Stimulated activated naive CD8-positive, alpha-beta T cell treated with anti-CD3 and anti-CD28 coated beads, Interleukin-15, amount 100 ng/mL, for 72 hours (primary cell): ENCODE measurements around the gene FPR1.
"Not testable (repeated sequence)": the region's sequence is repeated elsewhere in the genome, so short reads cannot be mapped to it uniquely, and the experiment has no call there.

ENCODE experiments used
- ATAC-seq: fragments of 150-1000 bp; cut with Tn5 transposase; 2 replicates; pipeline ENCODE4 v1.10.0; 2021; ENCODE audit warnings: mild to moderate bottlenecking, moderate library complexity
- DNase-seq, 2 donors: peaks; one replicate each; pipeline ENCODE4 v3.0.0; 2021 to 2022
- H3K27ac Mint-ChIP-seq, 2 donors: one replicate each; pipeline ENCODE4 v1.8.0; 2022; ENCODE audit warnings: mild to moderate bottlenecking in 2 of 2, mixed read lengths in 2 of 2, moderate library complexity in 2 of 2
- H3K27me3 Mint-ChIP-seq: one replicate; pipeline ENCODE4 v1.8.0; 2022; ENCODE audit warnings: mixed read lengths
- H3K4me1 Mint-ChIP-seq: one replicate; pipeline ENCODE4 v1.8.0; 2022; ENCODE audit warnings: mild to moderate bottlenecking, mixed read lengths
- H3K4me3 Mint-ChIP-seq, 2 donors: one replicate each; pipeline ENCODE4 v1.8.0; 2022; ENCODE audit warnings: mild to moderate bottlenecking in 2 of 2, mixed read lengths in 2 of 2, moderate library complexity in 1 of 2
- H3K9me3 Mint-ChIP-seq, 2 donors: one replicate each; pipeline ENCODE4 v1.8.0; 2022; ENCODE audit warnings: mixed read lengths in 2 of 2

Gene FPR1

DNA sequence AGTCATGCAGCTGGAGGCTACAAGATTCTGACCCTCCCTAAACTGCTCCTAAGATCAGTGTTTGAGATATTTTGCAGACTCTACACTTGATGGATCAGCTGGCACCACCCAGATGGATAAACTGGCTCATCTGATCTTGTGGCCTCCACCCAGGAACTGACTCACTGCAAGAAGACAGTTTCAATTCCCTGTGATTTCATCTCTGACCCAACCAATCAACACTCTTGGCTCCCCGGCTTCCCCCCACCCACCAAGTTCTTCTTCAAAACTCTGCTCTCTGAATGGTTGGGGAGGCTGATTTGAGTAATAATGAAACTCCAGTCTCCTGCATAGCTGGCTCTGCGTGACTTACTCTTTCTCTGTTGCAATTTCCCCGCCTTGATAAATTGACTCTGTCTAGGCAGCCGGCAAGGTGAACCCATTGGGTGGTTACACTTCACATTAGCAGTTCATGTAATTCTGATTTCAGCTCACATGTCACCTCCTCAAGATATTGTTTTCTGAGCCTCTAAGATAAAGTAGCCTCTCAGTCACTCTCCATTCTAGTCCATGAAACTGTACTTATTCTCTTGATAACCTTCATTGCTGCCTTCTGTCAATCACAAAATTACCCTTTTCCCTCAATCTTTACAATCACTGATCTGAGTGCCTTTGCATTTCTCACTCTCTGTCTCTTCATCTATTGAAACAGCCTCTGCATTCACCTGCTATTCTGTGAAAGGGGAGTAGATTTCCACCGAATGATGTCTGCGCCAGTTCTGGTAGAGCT lies 33.4 kb upstream of the FPR1 start:
- ATAC-seq = peak; percentile 97
- no peak overlapping the region for H3K4me3 Mint-ChIP-seq
- H3K4me1 Mint-ChIP-seq = no peaks in the 10 kb centered on the region
- peaks cover 21% of the 10 kb centered on the region for H3K27me3 Mint-ChIP-seq
- DNase-seq = peak; percentile 49 to 75
- H3K27ac Mint-ChIP-seq = no peak overlapping the region
- H3K9me3 Mint-ChIP-seq = peaks cover 5 to 13% of the 10 kb centered on the region in 2 donors

DNA sequence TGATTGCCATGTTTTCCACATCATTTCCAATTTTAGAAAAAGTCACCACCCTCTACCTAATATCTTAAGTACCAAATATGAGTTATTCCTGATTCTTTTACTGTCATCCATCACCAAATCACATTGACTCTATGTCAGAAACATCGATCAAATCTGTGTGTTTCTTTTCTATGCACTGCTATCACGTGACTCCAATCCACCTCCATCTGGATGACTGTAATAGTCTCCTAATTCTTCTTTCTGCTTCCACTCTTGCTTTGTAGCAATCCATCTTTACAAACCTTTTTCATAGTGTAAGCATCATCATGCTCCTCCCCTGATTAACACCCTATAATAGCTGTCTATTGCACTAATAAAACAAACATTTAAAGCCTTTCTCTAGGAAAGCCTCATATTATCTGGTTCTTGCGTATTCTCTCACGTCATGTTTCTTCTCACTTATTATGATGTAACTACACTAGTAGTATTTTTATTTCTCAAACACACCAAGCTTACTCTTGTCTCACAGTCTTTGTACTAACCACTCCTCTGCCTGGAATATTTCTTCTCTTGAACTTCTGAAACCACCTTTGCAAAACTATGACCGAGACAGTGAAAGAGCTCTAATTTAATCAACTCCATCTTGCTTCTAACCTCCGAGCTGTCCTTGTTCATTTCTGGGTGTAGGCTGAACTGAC lies 32.6 kb upstream of the FPR1 start:
- DNase-seq (no peak), ATAC-seq (no peak)
- no peak overlapping the region for H3K27ac Mint-ChIP-seq
- peaks cover 26% of the 10 kb centered on the region for H3K27me3 Mint-ChIP-seq
- H3K4me1 Mint-ChIP-seq = no peaks in the 10 kb centered on the region
- H3K4me3 Mint-ChIP-seq = no peak overlapping the region
- peaks cover 5 to 13% of the 10 kb centered on the region in 2 donors for H3K9me3 Mint-ChIP-seq

DNA sequence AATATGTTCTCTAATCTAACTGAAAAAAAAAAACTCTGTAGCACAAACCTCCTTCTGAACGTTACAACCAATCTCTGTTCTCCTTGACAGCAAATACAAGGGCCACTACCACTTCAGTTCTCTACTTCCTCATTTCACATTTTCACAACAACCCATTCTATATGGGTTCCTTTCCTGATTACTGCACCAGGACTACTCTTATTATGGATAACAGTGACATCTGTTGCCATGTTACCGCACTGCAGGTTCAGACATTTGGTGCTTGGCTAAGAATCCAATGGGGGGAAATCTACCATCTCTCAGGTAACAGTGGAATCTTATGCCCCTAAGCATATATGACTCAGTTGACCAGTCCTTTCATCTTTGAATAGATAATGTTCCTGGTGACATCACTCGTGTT lies 31.7 kb upstream of the FPR1 start:
- ATAC-seq (no peak), DNase-seq (no peak)
- Mint-ChIP-seq H3K27ac (no peak overlapping the region), H3K27me3 (peaks cover 31% of the 10 kb centered on the region), H3K4me3 (no peak overlapping the region), H3K9me3 (peaks cover 5 to 7% of the 10 kb centered on the region in 2 donors), H3K4me1 (no peaks in the 10 kb centered on the region)

DNA sequence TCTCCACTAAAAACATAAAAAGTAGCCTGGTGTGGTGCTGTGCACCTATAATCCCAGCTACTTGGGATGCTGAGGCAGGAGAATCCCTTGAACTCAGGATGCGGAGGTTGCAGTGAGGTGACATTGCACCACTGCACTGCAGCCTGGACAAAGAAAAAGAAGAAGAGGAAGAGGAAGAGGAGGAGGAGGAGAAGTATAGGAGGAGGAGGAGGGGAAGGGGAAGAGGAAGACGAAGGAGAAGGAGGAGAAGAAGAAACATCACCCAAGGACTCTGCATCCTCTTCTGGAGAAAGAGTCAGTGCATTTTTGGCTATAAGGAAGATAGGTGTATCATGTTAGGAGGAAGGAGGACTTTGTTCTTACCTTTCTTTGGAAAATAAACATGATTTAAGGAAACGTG lies 30.3 kb upstream of the FPR1 start:
- H3K4me3 Mint-ChIP-seq = no peak overlapping the region
- no peaks in the 10 kb centered on the region for H3K4me1 Mint-ChIP-seq
- no peak overlapping the region for H3K27ac Mint-ChIP-seq
- ATAC-seq (no peak), DNase-seq (no peak)
- H3K27me3 Mint-ChIP-seq = peaks cover 45% of the 10 kb centered on the region
- H3K9me3 Mint-ChIP-seq = no peaks in the 10 kb centered on the region

DNA sequence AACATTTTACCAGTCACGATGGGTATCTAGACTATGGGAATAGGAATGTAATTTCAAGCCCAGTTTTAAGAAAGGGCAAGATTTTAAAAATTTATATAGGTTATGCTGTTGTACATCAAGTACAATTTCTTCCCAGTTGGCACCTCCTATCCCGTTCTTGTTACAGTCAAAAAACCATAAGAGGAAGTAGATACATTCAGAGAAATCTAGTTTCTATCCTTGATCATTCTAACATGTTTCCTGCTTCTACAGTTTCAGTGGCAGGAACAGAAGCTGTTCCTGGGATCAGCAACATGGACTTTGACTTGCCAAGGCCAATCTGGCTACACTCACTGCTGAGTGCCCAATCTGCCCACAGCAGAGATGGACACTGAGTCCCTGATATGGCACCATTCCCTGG lies 28.6 kb upstream of the FPR1 start:
- H3K4me1 Mint-ChIP-seq = no peaks in the 10 kb centered on the region
- DNase-seq = no peak
- no peak for ATAC-seq
- peaks cover 62% of the 10 kb centered on the region for H3K27me3 Mint-ChIP-seq
- H3K9me3 Mint-ChIP-seq = no peaks in the 10 kb centered on the region
- H3K27ac Mint-ChIP-seq = no peak overlapping the region
- no peak overlapping the region for H3K4me3 Mint-ChIP-seq

DNA sequence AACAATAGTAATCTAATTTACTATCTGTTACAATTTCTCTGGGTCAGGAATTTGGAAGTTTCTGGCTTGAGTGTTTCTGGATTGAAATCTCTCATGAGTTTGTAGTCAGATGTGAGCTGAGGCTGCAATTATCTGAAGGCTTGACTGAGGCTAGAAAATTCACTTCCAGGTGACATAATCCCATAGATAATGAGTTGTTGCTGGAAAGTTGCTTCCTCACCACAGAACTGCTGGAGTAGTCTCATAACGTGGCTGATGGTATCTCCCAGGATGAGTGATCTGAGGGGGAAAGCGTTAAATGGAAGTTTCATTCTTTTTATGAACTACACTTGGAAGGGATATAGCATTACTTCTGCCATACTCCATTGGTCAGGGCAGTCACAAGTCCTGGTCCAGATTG lies 28.0 kb upstream of the FPR1 start:
- peaks cover 68% of the 10 kb centered on the region for H3K27me3 Mint-ChIP-seq
- no peaks in the 10 kb centered on the region for H3K4me1 Mint-ChIP-seq
- DNase-seq (no peak), ATAC-seq (no peak)
- no peak overlapping the region for H3K27ac Mint-ChIP-seq
- H3K4me3 Mint-ChIP-seq = no peak overlapping the region
- no peaks in the 10 kb centered on the region for H3K9me3 Mint-ChIP-seq

DNA sequence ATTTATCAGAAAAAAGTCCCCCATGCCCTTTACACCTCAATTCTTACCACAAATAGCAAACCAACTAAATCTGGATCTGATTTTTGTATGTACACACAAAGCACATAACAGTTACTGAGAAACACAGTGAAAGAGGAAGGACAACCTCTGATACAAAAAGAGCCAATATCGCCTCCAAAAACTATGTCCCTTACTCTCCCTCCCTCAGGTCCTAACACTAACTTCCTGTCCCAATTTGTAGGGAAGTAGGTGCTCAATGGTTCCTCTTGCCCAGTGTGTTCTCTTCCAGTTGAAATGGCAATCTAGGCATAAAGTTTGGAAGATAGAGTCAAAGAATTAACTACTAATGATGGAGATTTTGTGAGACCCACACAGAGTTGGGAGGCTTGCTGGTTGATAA lies 27.5 kb upstream of the FPR1 start:
- ATAC-seq = no peak
- Mint-ChIP-seq H3K27me3 (peaks cover 73% of the 10 kb centered on the region), H3K27ac (no peak overlapping the region), H3K4me1 (no peaks in the 10 kb centered on the region), H3K4me3 (no peak overlapping the region), H3K9me3 (no peaks in the 10 kb centered on the region)
- DNase-seq = no peak

DNA sequence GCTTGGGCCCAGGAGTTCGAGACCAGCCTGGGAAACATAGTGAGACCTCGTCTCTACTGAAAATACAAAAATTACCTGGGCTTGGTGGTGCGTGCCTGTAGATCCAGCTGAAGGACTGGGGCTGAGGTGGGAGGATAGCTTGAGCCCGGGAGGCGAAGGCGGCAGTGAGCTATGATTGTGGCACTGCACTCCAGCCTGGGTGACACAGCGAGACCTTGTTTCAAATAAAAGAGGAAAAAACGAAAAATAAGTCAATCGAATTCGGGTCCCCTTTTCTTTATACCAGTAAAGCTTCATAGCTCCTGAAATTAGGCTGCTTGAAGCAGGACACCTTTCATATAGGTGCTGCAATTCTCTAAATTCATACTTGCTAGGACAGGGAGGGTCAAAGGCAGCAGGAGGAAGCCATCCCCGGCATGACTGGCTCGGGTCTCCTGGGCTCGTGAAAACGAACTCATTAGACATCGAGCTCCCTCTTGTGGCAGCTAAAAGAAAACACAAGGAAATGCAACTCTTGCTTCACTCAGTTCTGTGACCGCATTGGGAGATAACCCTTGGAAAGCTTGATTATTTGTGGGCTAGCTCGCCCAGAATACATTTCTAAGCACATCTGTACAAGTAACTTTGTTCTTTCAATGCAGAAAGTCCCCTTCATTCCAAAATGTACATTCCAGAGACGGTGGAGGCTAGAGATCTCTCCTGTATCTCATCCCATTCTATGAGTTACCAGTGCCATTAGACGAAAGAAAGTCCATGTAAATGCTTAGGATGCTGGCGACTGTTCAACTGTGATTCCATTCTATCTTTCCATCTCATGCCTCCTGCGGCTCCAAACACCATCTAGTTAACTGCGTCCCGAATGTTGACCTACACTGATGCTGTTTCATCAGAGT lies 26.1 kb upstream of the FPR1 start:
- H3K27ac Mint-ChIP-seq = no peak overlapping the region
- no peak overlapping the region for H3K4me3 Mint-ChIP-seq
- no peaks in the 10 kb centered on the region for H3K4me1 Mint-ChIP-seq
- peaks cover 5 to 6% of the 10 kb centered on the region in 2 donors for H3K9me3 Mint-ChIP-seq
- H3K27me3 Mint-ChIP-seq = peaks cover 83% of the 10 kb centered on the region
- ATAC-seq = peak; percentile 33
- DNase-seq = peak; percentile 31 to 37

DNA sequence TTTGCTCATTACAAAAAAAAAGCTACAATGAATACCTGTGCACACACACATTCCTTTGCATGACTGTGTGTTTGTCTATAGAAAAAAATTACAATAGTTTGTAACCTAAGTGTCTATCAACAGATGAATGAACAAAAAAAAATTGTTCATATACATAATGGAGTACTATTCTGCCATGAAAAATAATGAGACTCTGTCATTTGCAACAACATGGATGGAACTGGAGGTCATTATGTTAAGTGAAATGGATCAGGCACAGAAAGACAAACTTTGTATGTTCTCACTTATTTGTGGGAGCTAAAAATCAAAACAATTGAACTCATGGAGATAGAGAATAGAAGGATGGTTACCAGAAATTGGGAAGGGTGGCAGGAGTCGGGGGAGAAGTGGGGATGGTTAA lies 24.9 kb upstream of the FPR1 start:
- H3K4me3 Mint-ChIP-seq, ATAC-seq, H3K27ac Mint-ChIP-seq, DNase-seq, H3K4me1 Mint-ChIP-seq, H3K9me3 Mint-ChIP-seq: not testable (repeated sequence)
- H3K27me3 Mint-ChIP-seq = peaks cover 84% of the 10 kb centered on the region

DNA sequence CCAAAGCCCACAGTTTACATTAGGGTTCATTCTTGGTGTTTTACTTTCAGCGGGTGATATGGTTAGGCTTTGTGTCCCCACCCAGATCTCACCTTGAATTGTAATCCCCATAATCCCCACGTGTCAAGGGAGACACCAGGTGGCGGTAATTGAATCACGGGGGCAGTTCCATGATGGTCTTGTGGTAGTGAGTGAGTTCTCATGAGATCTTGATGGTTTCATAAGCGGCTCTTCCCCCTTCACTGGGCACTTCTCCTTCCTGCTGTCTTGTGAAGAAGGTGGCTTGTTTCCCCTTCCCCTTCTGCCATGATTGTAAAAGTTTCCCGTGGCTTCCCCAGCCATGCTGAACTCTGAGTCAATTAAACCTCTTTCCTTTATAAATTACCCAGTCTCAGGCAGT lies 21.3 kb upstream of the FPR1 start:
- peaks cover 7 to 16% of the 10 kb centered on the region in 2 donors for H3K9me3 Mint-ChIP-seq
- no peak overlapping the region for H3K4me3 Mint-ChIP-seq
- H3K27ac Mint-ChIP-seq = no peak overlapping the region
- H3K4me1 Mint-ChIP-seq = no peaks in the 10 kb centered on the region
- H3K27me3 Mint-ChIP-seq = peaks cover 74% of the 10 kb centered on the region
- DNase-seq (no peak), ATAC-seq (no peak)

DNA sequence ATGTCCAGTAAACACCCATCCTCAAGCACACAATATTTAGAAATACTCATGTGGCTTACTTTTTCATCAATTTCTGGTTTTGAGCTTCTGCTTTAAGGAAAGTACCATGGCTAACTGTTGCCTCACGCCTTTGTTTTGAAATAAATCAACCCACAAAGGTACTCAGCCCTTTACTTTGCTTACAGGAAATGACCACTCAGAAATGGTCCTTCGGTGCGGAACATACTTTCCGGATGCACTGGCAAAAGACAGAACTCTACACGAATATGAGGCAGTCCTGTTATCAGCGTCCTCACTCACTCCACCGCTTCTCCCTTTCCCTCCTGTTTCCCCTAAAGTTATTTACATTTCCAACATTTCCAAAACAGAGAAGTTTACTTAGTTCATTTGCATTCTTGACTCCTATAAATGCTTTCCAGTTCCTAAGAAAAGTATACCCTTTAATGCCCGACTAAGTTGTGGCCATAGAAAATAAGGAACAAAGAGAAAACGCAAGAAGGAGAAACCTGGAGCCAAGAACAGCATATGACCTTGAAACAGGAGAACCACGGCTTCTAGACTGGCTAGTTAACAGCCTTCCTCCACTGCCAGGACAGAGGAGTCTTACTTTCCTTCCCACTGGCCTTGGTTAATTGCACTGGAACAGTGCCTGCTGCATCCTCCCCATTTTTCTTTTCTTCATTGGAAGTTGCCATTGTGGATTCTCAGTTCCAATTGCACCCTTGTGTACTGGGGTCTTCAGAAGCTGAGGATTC lies 19.9 kb upstream of the FPR1 start:
- Mint-ChIP-seq H3K4me1 (no peaks in the 10 kb centered on the region), H3K27me3 (peaks cover 60% of the 10 kb centered on the region), H3K27ac (no peak overlapping the region), H3K4me3 (no peak overlapping the region), H3K9me3 (peaks cover 7 to 16% of the 10 kb centered on the region in 2 donors)
- DNase-seq = no peak
- no peak for ATAC-seq

DNA sequence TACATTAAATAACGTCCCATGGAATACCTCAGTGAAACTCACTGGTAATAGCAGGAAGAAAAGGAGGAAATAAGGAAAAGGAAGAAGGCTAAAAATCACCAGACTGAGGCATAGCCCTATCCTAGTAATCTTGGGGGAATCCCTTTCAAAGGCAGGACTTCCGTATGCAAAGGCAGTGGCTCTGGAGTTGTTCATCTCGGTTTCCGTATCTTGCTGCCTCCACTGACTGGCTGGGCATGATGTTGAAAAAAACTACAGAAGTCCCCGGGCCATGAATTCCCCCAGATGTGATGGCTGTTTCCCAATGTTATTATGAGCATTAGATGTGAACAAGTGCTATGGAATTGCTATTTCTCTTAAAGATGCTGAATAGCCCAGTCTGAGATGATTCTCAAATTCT lies 14.8 kb upstream of the FPR1 start:
- Mint-ChIP-seq H3K27ac (no peak overlapping the region), H3K27me3 (peaks cover 54% of the 10 kb centered on the region), H3K4me3 (no peak overlapping the region), H3K4me1 (no peaks in the 10 kb centered on the region), H3K9me3 (peaks cover 0 to 16% of the 10 kb centered on the region in 2 donors)
- DNase-seq (no peak), ATAC-seq (no peak)

DNA sequence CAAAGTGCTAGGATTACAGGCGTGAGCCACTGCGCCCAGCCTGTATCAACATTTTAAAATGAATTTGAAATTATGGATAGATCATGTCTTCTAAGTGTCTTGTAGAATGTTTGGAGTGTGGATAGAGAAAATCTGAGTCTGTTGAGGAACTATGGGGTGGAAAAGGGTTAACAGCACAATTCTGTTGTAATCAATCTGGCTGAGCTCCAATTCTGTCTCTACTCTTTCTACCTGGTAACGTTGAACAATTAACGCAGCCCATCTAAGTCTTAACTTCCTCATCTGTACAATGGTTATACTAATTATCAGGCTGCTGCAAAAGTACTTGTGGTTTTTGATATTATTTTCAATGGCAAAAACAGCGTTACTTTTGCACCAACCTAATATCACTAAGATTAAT lies 13.4 kb upstream of the FPR1 start:
- H3K9me3 Mint-ChIP-seq = peaks cover 0 to 16% of the 10 kb centered on the region in 2 donors
- peaks cover 51% of the 10 kb centered on the region for H3K27me3 Mint-ChIP-seq
- ATAC-seq = no peak
- H3K27ac Mint-ChIP-seq = no peak overlapping the region
- no peak for DNase-seq
- H3K4me1 Mint-ChIP-seq = no peaks in the 10 kb centered on the region
- no peak overlapping the region for H3K4me3 Mint-ChIP-seq

DNA sequence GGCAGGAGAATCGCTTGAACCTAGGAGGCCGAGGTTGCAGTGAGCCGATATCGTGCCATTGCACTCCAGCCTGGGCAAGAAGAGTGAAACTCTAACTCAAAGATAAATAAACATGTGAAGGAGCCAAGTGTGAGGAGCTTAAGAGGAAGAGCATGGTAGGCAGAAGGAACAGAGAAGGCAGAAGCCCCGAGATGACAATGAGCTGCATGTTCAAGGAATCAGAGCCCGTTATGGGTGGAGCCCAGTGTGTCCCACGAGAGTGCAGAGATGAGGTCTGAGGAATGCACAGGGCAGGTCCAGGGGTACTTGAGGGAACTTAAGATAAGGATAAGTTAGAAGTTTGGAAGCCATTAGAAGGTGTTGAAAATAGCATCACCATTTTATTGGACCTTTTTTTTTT lies 10.0 kb upstream of the FPR1 start:
- H3K9me3 Mint-ChIP-seq = peaks cover 0 to 12% of the 10 kb centered on the region in 2 donors
- H3K27me3 Mint-ChIP-seq = peaks cover 44% of the 10 kb centered on the region
- H3K27ac Mint-ChIP-seq = peak overlapping the region in 1 of 2 donors; percentile 22
- no peak for DNase-seq
- no peak for ATAC-seq
- no peaks in the 10 kb centered on the region for H3K4me1 Mint-ChIP-seq
- no peak overlapping the region for H3K4me3 Mint-ChIP-seq

DNA sequence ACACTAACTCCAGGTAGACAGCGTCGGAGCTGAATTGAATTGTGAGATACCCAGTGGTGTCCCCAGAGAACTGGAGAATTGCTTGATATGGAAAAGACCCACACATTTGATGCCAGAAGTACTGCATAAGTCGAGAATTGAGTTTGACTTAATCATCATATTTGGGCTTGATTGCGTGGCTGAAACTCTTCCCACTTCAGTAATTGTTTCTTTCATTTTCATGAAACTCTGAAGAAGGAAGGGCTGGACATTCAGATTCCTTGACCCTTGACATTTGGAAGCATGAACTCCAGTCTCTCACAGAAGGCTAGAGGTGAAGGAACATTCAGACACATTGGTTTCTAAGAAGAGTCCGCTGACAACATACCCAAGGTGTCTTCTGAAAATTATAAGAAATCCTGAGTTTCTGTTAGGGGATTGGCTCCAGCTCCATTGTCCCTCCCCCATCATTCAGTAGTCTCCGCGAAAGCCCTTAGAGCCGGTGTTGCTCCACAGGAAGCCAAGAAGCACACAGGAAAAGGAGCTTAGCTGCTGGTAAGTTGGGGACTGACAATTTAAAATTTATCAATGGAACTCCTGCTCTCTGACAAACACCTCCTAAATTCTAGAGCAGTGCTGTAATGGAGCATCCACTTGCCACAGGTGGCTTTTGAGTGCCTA lies 9.1 kb upstream of the FPR1 start, which contains the start of gene FPR2:
Gene FPR2 (plus strand): TSS at position 484 of the 660 bp plus-strand sequence. CDS start 7,479 bp downstream, outside the sequence.
- H3K4me1 Mint-ChIP-seq = no peaks in the 10 kb centered on the region
- ATAC-seq (no peak), DNase-seq (no peak)
- peaks cover 4 to 15% of the 10 kb centered on the region in 2 donors for H3K9me3 Mint-ChIP-seq
- H3K4me3 Mint-ChIP-seq = no peak within 1 kb of the TSS
- H3K27me3 Mint-ChIP-seq = peaks cover 52% of the 10 kb centered on the region
- H3K27ac Mint-ChIP-seq = peak within 1 kb of the TSS in 1 of 2 donors; percentile 22
